GM20000 (cell line): ENCODE data around the gene GTF2F1.

Experiments
- DNase-seq: peaks from one replicate; pipeline ENCODE4 v3.0.0; 2012; ENCODE audit warnings: low spot score
- TF ChIP-seq, protein P1 (sequence below): IDR thresholded peaks from 2 replicates; pipeline ENCODE4 v1.5.1; 2012; ENCODE audit warnings: mild to moderate bottlenecking, control low read depth; ENCODE audit errors: extremely low read depth, missing control alignments

Gene GTF2F1

DNA sequence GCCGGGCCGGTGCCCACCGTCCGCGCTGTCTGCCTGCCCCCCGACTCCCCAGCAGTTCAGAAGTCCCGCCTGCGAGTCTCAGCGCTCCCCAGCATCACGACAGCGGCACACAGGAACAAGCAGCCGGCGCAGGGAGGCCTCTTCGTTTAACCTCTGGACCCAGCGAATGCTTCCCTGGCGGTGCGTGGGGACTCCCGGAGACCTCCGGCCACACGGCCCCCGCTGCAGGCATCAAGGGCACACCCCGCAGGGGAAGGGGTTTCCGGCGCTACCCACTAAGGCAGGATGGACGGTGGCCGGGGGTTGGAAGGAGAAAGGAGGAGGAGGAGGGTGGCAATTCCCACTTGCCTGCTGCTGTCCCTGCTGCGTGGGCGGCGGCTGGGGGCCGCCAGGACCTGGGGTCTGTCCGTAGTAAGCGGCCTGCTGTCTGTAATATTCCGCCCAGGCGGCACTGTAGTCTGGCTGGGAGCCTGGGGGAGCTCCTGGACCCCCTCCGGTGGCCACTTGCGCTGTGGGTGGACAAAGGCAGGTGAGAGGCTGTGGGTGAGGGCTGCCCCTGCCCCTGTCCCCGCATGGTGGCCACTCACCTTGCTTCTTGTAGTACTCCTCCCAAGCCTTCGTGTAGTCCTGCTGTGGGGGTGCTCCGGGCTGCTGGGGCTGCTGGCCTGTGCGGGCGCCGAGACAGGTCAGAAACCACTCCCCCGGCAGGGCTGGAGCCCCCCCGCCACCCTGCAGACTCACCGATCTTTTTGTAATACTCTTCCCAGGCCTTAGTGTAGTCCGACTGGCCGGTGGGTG is 22.0 kb upstream of the GTF2F1 start:
- TF ChIP-seq, protein P1, sequence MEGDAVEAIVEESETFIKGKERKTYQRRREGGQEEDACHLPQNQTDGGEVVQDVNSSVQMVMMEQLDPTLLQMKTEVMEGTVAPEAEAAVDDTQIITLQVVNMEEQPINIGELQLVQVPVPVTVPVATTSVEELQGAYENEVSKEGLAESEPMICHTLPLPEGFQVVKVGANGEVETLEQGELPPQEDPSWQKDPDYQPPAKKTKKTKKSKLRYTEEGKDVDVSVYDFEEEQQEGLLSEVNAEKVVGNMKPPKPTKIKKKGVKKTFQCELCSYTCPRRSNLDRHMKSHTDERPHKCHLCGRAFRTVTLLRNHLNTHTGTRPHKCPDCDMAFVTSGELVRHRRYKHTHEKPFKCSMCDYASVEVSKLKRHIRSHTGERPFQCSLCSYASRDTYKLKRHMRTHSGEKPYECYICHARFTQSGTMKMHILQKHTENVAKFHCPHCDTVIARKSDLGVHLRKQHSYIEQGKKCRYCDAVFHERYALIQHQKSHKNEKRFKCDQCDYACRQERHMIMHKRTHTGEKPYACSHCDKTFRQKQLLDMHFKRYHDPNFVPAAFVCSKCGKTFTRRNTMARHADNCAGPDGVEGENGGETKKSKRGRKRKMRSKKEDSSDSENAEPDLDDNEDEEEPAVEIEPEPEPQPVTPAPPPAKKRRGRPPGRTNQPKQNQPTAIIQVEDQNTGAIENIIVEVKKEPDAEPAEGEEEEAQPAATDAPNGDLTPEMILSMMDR: no peak
- peak; percentile 39 for DNase-seq

DNA sequence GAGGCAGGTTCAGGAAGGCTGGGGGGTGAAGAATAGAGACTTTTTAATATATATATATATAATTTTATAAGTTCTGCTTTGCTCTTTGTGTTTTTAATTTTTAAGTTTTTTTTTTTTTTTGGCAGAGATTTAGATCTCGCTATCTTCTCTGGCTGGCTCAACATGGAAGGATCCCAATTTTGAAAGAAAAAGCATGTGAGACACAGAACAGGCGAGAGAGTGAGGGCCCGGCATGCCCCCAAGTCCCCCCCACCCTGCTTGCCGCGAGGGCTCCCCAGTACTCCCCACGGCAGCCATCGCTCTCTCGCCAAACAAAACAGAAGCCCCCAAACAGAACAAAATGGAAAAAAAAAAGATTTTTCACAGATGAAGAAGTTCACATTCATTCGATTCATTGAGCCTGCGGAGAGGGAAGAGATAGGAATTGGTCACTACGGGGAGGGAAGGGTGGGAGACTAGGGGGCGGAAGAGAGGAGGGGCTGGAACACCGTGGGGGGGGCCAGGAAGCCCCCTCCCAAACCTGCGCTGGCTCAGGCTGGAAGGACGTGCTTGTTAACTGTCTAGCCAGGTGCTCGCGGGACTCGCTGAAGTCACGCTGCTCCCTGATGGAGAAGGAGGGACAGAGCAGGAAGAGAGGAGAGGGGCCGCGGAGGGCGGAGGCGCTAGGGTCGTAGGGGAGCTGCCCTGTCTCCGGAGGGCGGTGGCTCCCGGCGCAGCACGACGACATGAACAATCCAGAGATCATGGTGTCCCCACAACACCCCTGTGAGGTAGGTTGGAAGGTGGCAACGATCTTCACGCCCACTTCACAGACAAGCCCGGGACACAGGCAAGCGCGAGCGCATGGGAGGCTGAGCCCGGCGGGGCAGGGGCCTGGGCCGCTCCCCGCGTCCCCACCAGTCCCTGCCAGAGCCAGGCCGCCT is 21.0 kb upstream of the GTF2F1 start:
- TF ChIP-seq, protein P1: no peak
- peak; percentile 13 for DNase-seq

DNA sequence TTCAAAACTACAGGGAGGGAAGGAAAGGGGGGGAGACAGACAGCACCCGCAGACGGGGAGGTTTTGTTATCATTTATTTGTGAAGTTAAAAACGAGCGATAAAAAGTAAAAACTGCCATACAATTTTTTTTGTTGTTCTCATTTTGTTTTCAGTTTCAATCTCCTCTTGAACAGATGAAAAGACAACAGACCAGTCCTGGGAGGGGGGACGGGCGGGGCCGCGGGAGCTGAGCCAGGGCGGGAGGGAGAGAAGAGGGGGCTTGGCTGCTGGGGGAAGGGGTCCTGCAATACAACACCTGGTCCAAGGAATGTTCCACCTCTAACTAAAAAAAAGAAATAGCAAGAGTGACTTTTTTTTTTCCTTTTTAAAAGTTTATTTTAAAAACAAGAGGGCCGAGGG is 20.3 kb upstream of the GTF2F1 start:
- TF ChIP-seq, protein P1: no peak
- DNase-seq: no peak

DNA sequence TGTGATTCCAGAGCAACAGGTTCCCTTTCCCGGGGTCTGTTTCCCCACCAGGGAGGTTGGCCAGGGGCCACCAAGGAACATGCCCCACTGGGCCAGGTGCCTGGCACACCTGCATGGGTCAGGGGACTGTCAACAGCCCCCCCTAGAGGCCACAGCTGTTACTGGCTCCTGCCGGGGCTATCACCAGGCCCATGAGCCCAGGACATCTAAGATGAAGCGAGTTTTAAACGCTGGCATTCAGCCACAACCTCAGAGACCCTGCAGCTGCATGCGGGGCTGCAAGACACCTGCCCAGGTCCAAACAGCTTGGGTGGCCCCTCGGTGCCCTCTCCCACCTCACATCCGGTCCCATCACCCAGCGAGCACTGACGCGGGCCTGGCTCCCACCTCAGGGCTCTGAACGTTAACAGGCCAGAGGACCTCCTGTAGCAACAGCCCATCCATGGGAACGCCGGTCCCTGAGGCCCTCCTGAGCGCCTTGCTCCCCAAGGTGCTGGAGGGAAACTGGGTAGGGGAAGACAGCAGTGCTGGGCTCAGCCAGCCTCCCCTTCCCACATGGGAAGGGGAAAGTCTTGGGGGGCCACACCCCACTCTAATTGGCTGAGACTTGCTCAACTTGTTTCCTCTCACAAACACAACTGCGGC is 19.6 kb upstream of the GTF2F1 start:
- TF ChIP-seq, protein P1: peak; percentile 39
- peak; percentile 69 for DNase-seq

DNA sequence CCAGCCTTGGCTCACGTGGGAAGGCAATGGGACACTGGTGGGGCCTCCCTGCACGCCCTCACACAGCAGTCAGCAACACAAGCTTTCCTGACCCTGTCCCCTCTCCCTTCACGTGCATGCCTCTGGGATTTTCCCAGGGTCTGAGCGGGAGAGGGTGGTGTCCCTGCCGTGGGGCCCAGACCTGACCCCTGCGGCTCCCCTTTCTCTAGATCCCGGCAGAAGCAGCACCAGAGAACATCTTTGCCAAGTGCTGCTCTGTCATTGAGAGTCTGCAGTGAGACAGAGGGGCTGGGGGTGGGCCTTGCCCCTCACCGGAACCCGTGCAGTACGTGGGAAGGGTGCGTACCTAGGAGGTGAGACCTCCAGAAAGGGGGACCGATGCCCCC is 19.1 kb upstream of the GTF2F1 start:
- DNase-seq: no peak
- TF ChIP-seq, protein P1: no peak

DNA sequence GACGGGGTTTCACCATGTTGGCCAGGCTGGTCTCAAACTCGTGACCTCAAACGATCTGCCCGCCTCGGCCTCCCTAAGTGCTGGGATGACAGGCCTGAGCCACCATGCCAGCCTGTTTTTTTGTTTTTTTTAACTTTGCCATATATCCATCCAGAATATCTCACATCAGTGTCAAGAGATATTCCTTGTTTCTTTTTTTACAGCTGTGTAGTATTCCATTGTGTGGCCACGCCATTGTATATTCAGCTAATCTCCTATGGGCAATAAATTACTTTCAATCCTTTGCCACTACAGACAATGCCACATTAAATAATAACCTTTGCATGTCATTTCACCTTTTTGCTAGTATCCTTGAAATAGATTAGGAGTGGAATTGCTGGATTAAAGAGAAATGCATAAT is 16.4 kb upstream of the GTF2F1 start:
- TF ChIP-seq, protein P1: no peak
- no peak for DNase-seq
